SK-N-MC (cell line): ENCODE measurements around the gene ATP5MC3.

Experiments used
- EZH2 ChIP-seq: fragments of 200-600 bp; sonication (generic); IDR thresholded peaks from one replicate; pipeline ENCODE4 v1.6.1; 2017; ENCODE audit warnings: antibody characterized with exemption
- POLR2AphosphoS5 ChIP-seq: IDR thresholded peaks from 2 replicates; pipeline ENCODE4 v1.6.1; 2012; ENCODE audit warnings: mild to moderate bottlenecking, low read depth, low read length, borderline replicate concordance

GRCh38 chr2:175220075-175220474, 38.6 kb upstream of the ATP5MC3 start:
- TF ChIP-seq EZH2 (no peak), POLR2AphosphoS5 (no peak)
